ENCODE measurements around the gene APPL2.

DNA sequence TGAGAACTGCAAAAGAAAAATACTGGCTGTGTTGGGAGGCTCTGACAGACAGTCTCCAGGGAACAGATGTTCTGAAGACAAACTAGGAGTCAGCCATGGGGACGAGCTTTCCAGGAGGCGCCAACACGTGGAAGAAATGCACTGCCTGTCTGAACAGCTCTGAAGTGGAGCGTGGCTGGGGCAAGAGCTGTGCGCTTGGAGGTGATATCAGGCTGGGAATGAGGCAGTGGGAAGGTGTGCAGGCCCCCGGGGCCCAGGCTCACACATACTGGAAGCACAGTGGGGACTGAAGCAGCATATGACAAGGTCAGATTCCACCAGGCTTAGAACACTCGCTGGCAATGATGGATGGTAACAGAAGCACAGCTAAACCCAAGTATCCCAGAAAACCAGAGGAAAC, 17.5 kb downstream of the APPL2 start:
- TF ChIP-seq CTCF (IDR thresholded peaks at IDR 0.05; ENCODE audit: low read length) (no peak), EZH2 (IDR thresholded peaks at IDR 0.05; ENCODE audit: borderline replicate concordance, low read length) (no peak)

Data from OCI-LY1 (cell line).